K562 (cell line): ENCODE results near the gene C4orf36. TPM values are rescaled to one million over a fixed set of nuclear protein-coding genes. Genes with fewer than 3 reads are reported as not detected.

Experiments
- CBFA2T3 ChIP-seq: fragments of 450-650 bp; IDR thresholded peaks from 2 replicates; pipeline ENCODE4 v1.6.1; 2017
- ELF2 ChIP-seq: fragments of 250-450 bp; sonication (Bioruptor Pico); IDR thresholded peaks from 2 replicates; pipeline ENCODE4 v1.5.0; 2021; ENCODE audit warnings: mild to moderate bottlenecking
- EP300 ChIP-seq: IDR thresholded peaks from 2 replicates; pipeline ENCODE4 v1.6.1; 2012; ENCODE audit warnings: low read length, improper control_type of control experiment
- ERF ChIP-seq: fragments of 450-650 bp; formaldehyde crosslinking; IDR thresholded peaks from 2 replicates; pipeline ENCODE4 v1.4.0; 2020; ENCODE audit warnings: mild to moderate bottlenecking, mixed read lengths
- ETV6 ChIP-seq, 3 experiments: fragments of 150-350 bp in 1 of 3; sonication (generic) in 1 of 3; formaldehyde crosslinking in 1 of 3; IDR thresholded peaks; 2 replicates each; pipeline versions ENCODE4 v1.6.1 to v1.8.0; 2014 to 2022; ENCODE audit warnings: borderline replicate concordance in 2 of 3, low read depth in 2 of 3, antibody characterized with exemption in 1 of 3, low read length in 1 of 3, mild to moderate bottlenecking in 1 of 3, missing genetic modification reagents in 1 of 3
- EZH2 ChIP-seq: IDR thresholded peaks from 2 replicates; pipeline ENCODE4 v1.6.1; 2012; ENCODE audit warnings: low read depth, mild to moderate bottlenecking, inconsistent platforms, low read length, borderline replicate concordance
- GATAD2B ChIP-seq: fragments of 450-650 bp; IDR thresholded peaks from 2 replicates; pipeline ENCODE4 v1.6.1; 2017; ENCODE audit warnings: mild to moderate bottlenecking, borderline replicate concordance
- HNRNPUL1 ChIP-seq: fragments of 200-400 bp; formaldehyde crosslinking; IDR thresholded peaks from 2 replicates; pipeline ENCODE4 v1.6.1; 2017; ENCODE audit warnings: low read length
- KLF1 ChIP-seq: fragments of 450-650 bp; IDR thresholded peaks from 2 replicates; pipeline ENCODE4 v1.6.1; 2016; ENCODE audit warnings: missing genetic modification characterization, missing compliant biosample characterization
- L3MBTL2 ChIP-seq: fragments of 450-650 bp; IDR thresholded peaks from 2 replicates; pipeline ENCODE4 v1.6.1; 2016; ENCODE audit warnings: mild to moderate bottlenecking, moderate library complexity
- MCM2 ChIP-seq: fragments of 450-650 bp; IDR thresholded peaks from 2 replicates; pipeline ENCODE4 v1.6.1; 2017; ENCODE audit warnings: low read depth, mild to moderate bottlenecking
- NFE2L1 ChIP-seq: fragments of 450-650 bp; IDR thresholded peaks from 2 replicates; pipeline ENCODE4 v1.6.1; 2016; ENCODE audit warnings: missing genetic modification characterization, low read depth, mild to moderate bottlenecking, missing compliant biosample characterization, moderate library complexity, borderline replicate concordance
- TAF7 ChIP-seq: fragments of 450-650 bp; IDR thresholded peaks from 2 replicates; pipeline ENCODE4 v1.6.1; 2016; ENCODE audit warnings: missing genetic modification characterization, missing compliant biosample characterization
- TEAD2 ChIP-seq: fragments of 450-650 bp; IDR thresholded peaks from 2 replicates; pipeline ENCODE4 v1.6.1; 2016; ENCODE audit warnings: missing genetic modification characterization, control low read depth, missing compliant biosample characterization
- YY1 ChIP-seq, 3 experiments: IDR thresholded peaks; 2 replicates each; pipeline ENCODE4 v1.6.1; 2011; ENCODE audit warnings: low read length in 2 of 3, mild to moderate bottlenecking in 2 of 3, moderate library complexity in 2 of 3, borderline replicate concordance in 1 of 3, control low read depth in 1 of 3, low read depth in 1 of 3; ENCODE audit not compliant: insufficient read depth in 3 of 3, insufficient replicate concordance in 2 of 3, control insufficient read depth in 1 of 3, insufficient read length in 1 of 3; ENCODE audit errors: extremely low read depth in 1 of 3
- ZBTB11 ChIP-seq, 3 experiments: fragments of 200-800 bp in 1 of 3; fragments of 250-450 bp in 1 of 3; fragments of 450-650 bp in 1 of 3; sonication (Bioruptor Pico) in 1 of 3; sonication (Bioruptor generic) in 1 of 3; formaldehyde crosslinking in 1 of 3; IDR thresholded peaks; 2 replicates each; pipeline versions ENCODE4 v1.6.1 to v1.8.0; 2016 to 2022; ENCODE audit warnings: mild to moderate bottlenecking in 2 of 3, missing genetic modification characterization in 2 of 3, missing compliant biosample characterization in 1 of 3, moderate library complexity in 1 of 3
- ZEB2 ChIP-seq: fragments of 450-650 bp; IDR thresholded peaks from 2 replicates; pipeline ENCODE4 v1.6.1; 2016
- ZHX1 ChIP-seq: fragments of 150-350 bp; conservative IDR thresholded peaks from 2 replicates; pipeline ENCODE4 v1.6.1; 2014; ENCODE audit warnings: low read length
- ZNF316 ChIP-seq: fragments of 450-650 bp; IDR thresholded peaks from 2 replicates; pipeline ENCODE4 v1.6.1; 2016
- ZNF444 ChIP-seq: fragments of 250-450 bp; sonication (Bioruptor Pico); IDR thresholded peaks from 2 replicates; pipeline ENCODE4 v1.4.0; 2020; ENCODE audit warnings: mild to moderate bottlenecking, moderate library complexity
- ZNF830 ChIP-seq: fragments of 250-450 bp; sonication (Bioruptor Pico); IDR thresholded peaks from 2 replicates; pipeline ENCODE4 v1.5.0; 2021; ENCODE audit warnings: mild to moderate bottlenecking
- polyA plus RNA-seq, 8 experiments: library from polyadenylated mRNA; depleted of rRNA in 4 of 8; stranded (reverse) in 5 of 8; unstranded in 3 of 8; fragments of >200 nt; fragmentation: Nextera tagmentation in 2 of 8; fragmentation: Illumina TruSeq in 1 of 8; extraction: Ambion mirVana in 2 of 8; extraction: Trizol in 1 of 8; gene quantifications; 2 replicates each; pipeline versions ENCODE4 v1.2.1 to v1.2.3, GENCODE V29; 2011 to 2014; ENCODE audit warnings: inconsistent platforms in 1 of 8, missing spikeins in 1 of 8
- total RNA-seq, 7 experiments: library from RNA; depleted of rRNA in 6 of 7; stranded (reverse); fragments of >200 nt in 6 of 7; fragmentation: Illumina TruSeq in 2 of 7; extraction: Trizol in 2 of 7; gene quantifications; 2 replicates each; pipeline versions ENCODE4 v1.2.1 to v1.2.3, GENCODE V29; 2011 to 2021; ENCODE audit warnings: low replicate concordance in 1 of 7

The C4orf36 gene
- total and polyA plus RNA-seq, 9 of the 15 experiments (the other 6 are each of a cell fraction or from before 2014, with no cell fraction given), result 0.14 to 0.45 (median 0.20) TPM; not detected in 5

GRCh38 chr4:86916392-86916791 lies 24.2 kb upstream of the C4orf36 start (continued):
- no peak for TF ChIP-seq MCM2
- TF ChIP-seq ELF2 (CRISPR knock-in tag), result no peak
- TF ChIP-seq TAF7, result no peak
- no peak for TF ChIP-seq YY1 (IDR thresholded peaks at IDR 0.05; ENCODE audit: borderline replicate concordance in 1 of 3, control insufficient read depth in 1 of 3, extremely low read depth in 1 of 3, insufficient read depth in 3 of 3, insufficient read length in 1 of 3, insufficient replicate concordance in 2 of 3, low read depth in 1 of 3, low read length in 2 of 3)
- TF ChIP-seq GATAD2B, result no peak
- peak in 1 of 3 experiments; percentile 45; a peak in 1 of 6 replicates for TF ChIP-seq ZBTB11 (CRISPR knock-in tag; IDR thresholded peaks at IDR 0.05)
- no peak for TF ChIP-seq HNRNPUL1
- peak; percentile 77 for TF ChIP-seq EP300
- no peak for TF ChIP-seq EZH2
- TF ChIP-seq ZHX1, result no peak
- no peak for TF ChIP-seq ETV6 (IDR thresholded peaks at IDR 0.05; ENCODE audit: borderline replicate concordance in 1 of 2, low read depth in 2 of 2, low read length in 1 of 2)
- TF ChIP-seq ETV6 (CRISPR knock-in tag; IDR thresholded peaks at IDR 0.05; ENCODE audit: borderline replicate concordance), result no peak
- TF ChIP-seq ZNF316, result no peak
- TF ChIP-seq CBFA2T3, result peak; percentile 95
- TF ChIP-seq TEAD2, result no peak
- TF ChIP-seq ZNF830 (CRISPR knock-in tag), result no peak
- no peak for TF ChIP-seq L3MBTL2
- no peak for TF ChIP-seq NFE2L1 (tag)
- TF ChIP-seq ZNF444, result no peak
- no peak for TF ChIP-seq KLF1 (tag)
- TF ChIP-seq ERF (CRISPR knock-in tag), result no peak
- TF ChIP-seq ZEB2, result no peak
